ENCODE data around the gene TRIM29. TPM values are rescaled to one million over a fixed set of nuclear protein-coding genes. Genes with fewer than 3 reads are reported as not detected.

Gene TRIM29
- total RNA-seq, 5 donors from 2014 or later (not counting 1 experiment from before 2014, with no cell fraction given) = not detected

GRCh38 chr11:120104041-120104565 lies 33.8 kb downstream of the TRIM29 start:
- Mint-ChIP-seq H3K4me1 (no peaks in the 10 kb centered on the region), H3K27ac (no peak overlapping the region), H3K9me3 (no peaks in the 10 kb centered on the region), H3K36me3 (no peaks in the 10 kb centered on the region), H3K4me3 (no peak overlapping the region), H3K27me3 (peaks cover 22 to 23% of the 10 kb centered on the region in 2 donors)
- H3K9me3 ChIP-seq = no peaks in the 10 kb centered on the region
- ChIA-PET CTCF (no interaction called here), POLR2A (no interaction called here)
- peaks cover 0 to 5% of the 10 kb centered on the region in 2 experiments for H3K4me1 ChIP-seq (ENCODE audit: control insufficient read depth in 1 of 2, extremely low read depth in 1 of 2, insufficient read depth in 2 of 2, low read length in 2 of 2)
- H3K4me3 ChIP-seq (ENCODE audit: control insufficient read depth in 1 of 2, extremely low read depth in 1 of 2, low read length in 1 of 2) = no peak overlapping the region
- no peak overlapping the region for H3K27ac ChIP-seq (ENCODE audit: low read length)
- DNase-seq = no peak
- WGBS (ENCODE audit: insufficient coverage) = 85% methylated on average over 14 of the region's 15 CpGs
- H3K27me3 ChIP-seq (replicated peaks in 1 of 2; ENCODE audit: control insufficient read depth in 2 of 2, extremely low read depth in 1 of 2, insufficient read depth in 2 of 2, low read length in 1 of 2) = peaks cover 0 to 43% of the 10 kb centered on the region in 2 experiments
- no peaks in the 10 kb centered on the region for H3K36me3 ChIP-seq (ENCODE audit: control insufficient read depth in 2 of 2, extremely low read depth in 1 of 2, insufficient read depth in 1 of 2, low read length in 1 of 2)
- no peak for ATAC-seq (replicated peaks in 1 of 4)

GRCh38 chr11:120102864-120103122 lies 35.1 kb downstream of the TRIM29 start:
- Histone ChIP-seq H3K36me3 (ENCODE audit: control insufficient read depth in 2 of 2, extremely low read depth in 1 of 2, insufficient read depth in 1 of 2, low read length in 1 of 2) (no peaks in the 10 kb centered on the region), H3K4me3 (ENCODE audit: control insufficient read depth in 1 of 2, extremely low read depth in 1 of 2, low read length in 1 of 2) (no peak overlapping the region), H3K4me1 (ENCODE audit: control insufficient read depth in 1 of 2, extremely low read depth in 1 of 2, insufficient read depth in 2 of 2, low read length in 2 of 2) (peaks cover 0 to under 1% of the 10 kb centered on the region in 2 experiments), H3K27ac (ENCODE audit: low read length) (no peak overlapping the region), H3K9me3 (no peaks in the 10 kb centered on the region), H3K27me3 (replicated peaks in 1 of 2; ENCODE audit: control insufficient read depth in 2 of 2, extremely low read depth in 1 of 2, insufficient read depth in 2 of 2, low read length in 1 of 2) (peaks cover 0 to 45% of the 10 kb centered on the region in 2 experiments)
- no peak overlapping the region for H3K4me3 Mint-ChIP-seq
- no peak overlapping the region for H3K27ac Mint-ChIP-seq
- no peaks in the 10 kb centered on the region for H3K9me3 Mint-ChIP-seq
- ATAC-seq (replicated peaks in 1 of 4) (no peak), DNase-seq (no peak)
- peaks cover 21 to 22% of the 10 kb centered on the region in 2 donors for H3K27me3 Mint-ChIP-seq
- CTCF ChIA-PET = no interaction called here
- no peaks in the 10 kb centered on the region for H3K36me3 Mint-ChIP-seq
- WGBS (ENCODE audit: insufficient coverage) = 67% methylated on average over 3 of the region's 3 CpGs
- H3K4me1 Mint-ChIP-seq = no peaks in the 10 kb centered on the region
- POLR2A ChIA-PET = no interaction called here

- no peak overlapping the region for H3K27ac Mint-ChIP-seq
- H3K4me1 ChIP-seq (ENCODE audit: control insufficient read depth in 1 of 2, extremely low read depth in 1 of 2, insufficient read depth in 2 of 2, low read length in 2 of 2) = no peaks in the 10 kb centered on the region
Measured at GRCh38 chr11:120102050-120102863, 35.7 kb downstream of the TRIM29 start.

GRCh38 chr11:120098503-120099020 lies 39.4 kb downstream of the TRIM29 start:
- Histone ChIP-seq H3K9me3 (no peaks in the 10 kb centered on the region), H3K27ac (ENCODE audit: low read length) (no peak overlapping the region), H3K27me3 (replicated peaks in 1 of 2; ENCODE audit: control insufficient read depth in 2 of 2, extremely low read depth in 1 of 2, insufficient read depth in 2 of 2, low read length in 1 of 2) (peaks cover 0 to 47% of the 10 kb centered on the region in 2 experiments), H3K4me1 (ENCODE audit: control insufficient read depth in 1 of 2, extremely low read depth in 1 of 2, insufficient read depth in 2 of 2, low read length in 2 of 2) (no peaks in the 10 kb centered on the region), H3K36me3 (ENCODE audit: control insufficient read depth in 2 of 2, extremely low read depth in 1 of 2, insufficient read depth in 1 of 2, low read length in 1 of 2) (no peaks in the 10 kb centered on the region), H3K4me3 (ENCODE audit: control insufficient read depth in 1 of 2, extremely low read depth in 1 of 2, low read length in 1 of 2) (no peak overlapping the region)
- 73% methylated on average over 8 of the region's 14 CpGs for WGBS (ENCODE audit: insufficient coverage)
- Mint-ChIP-seq H3K36me3 (no peaks in the 10 kb centered on the region), H3K4me3 (no peak overlapping the region), H3K27me3 (peaks cover 13 to 28% of the 10 kb centered on the region in 2 donors), H3K27ac (no peak overlapping the region), H3K4me1 (no peaks in the 10 kb centered on the region), H3K9me3 (no peaks in the 10 kb centered on the region)
- DNase-seq (no peak), ATAC-seq (replicated peaks in 1 of 4) (no peak)
- ChIA-PET POLR2A (no interaction called here), CTCF (no interaction called here)

More at GRCh38 chr11:120102050-120102863, 35.7 kb downstream of the TRIM29 start:
- Mint-ChIP-seq H3K36me3 (no peaks in the 10 kb centered on the region), H3K9me3 (no peaks in the 10 kb centered on the region), H3K4me1 (no peaks in the 10 kb centered on the region), H3K27me3 (peaks cover 20 to 22% of the 10 kb centered on the region in 2 donors), H3K4me3 (no peak overlapping the region)
- peaks cover 0 to 42% of the 10 kb centered on the region in 2 experiments for H3K27me3 ChIP-seq (replicated peaks in 1 of 2; ENCODE audit: control insufficient read depth in 2 of 2, extremely low read depth in 1 of 2, insufficient read depth in 2 of 2, low read length in 1 of 2)
- H3K27ac ChIP-seq (ENCODE audit: low read length) = no peak overlapping the region
- ChIA-PET CTCF (no interaction called here), POLR2A (no interaction called here)
- H3K9me3 ChIP-seq = no peaks in the 10 kb centered on the region
- DNase-seq = no peak
- 79% methylated on average over 6 of the region's 8 CpGs for WGBS (ENCODE audit: insufficient coverage)
- ATAC-seq (replicated peaks in 1 of 4) = no peak
- no peaks in the 10 kb centered on the region for H3K36me3 ChIP-seq (ENCODE audit: control insufficient read depth in 2 of 2, extremely low read depth in 1 of 2, insufficient read depth in 1 of 2, low read length in 1 of 2)
- H3K4me3 ChIP-seq (ENCODE audit: control insufficient read depth in 1 of 2, extremely low read depth in 1 of 2, low read length in 1 of 2) = no peak overlapping the region

GRCh38 chr11:120097721-120098385 lies 40.1 kb downstream of the TRIM29 start:
- POLR2A ChIA-PET = no interaction called here
- DNase-seq (no peak), ATAC-seq (replicated peaks in 1 of 4) (no peak)
- Mint-ChIP-seq H3K27me3 (peaks cover 13 to 28% of the 10 kb centered on the region in 2 donors), H3K4me1 (no peaks in the 10 kb centered on the region), H3K9me3 (no peaks in the 10 kb centered on the region), H3K27ac (no peak overlapping the region), H3K4me3 (no peak overlapping the region), H3K36me3 (no peaks in the 10 kb centered on the region)
- no peak overlapping the region for H3K4me3 ChIP-seq (ENCODE audit: control insufficient read depth in 1 of 2, extremely low read depth in 1 of 2, low read length in 1 of 2)
- no peaks in the 10 kb centered on the region for H3K36me3 ChIP-seq (ENCODE audit: control insufficient read depth in 2 of 2, extremely low read depth in 1 of 2, insufficient read depth in 1 of 2, low read length in 1 of 2)
- H3K27me3 ChIP-seq (replicated peaks in 1 of 2; ENCODE audit: control insufficient read depth in 2 of 2, extremely low read depth in 1 of 2, insufficient read depth in 2 of 2, low read length in 1 of 2) = peaks cover 0 to 44% of the 10 kb centered on the region in 2 experiments
- no peaks in the 10 kb centered on the region for H3K4me1 ChIP-seq (ENCODE audit: control insufficient read depth in 1 of 2, extremely low read depth in 1 of 2, insufficient read depth in 2 of 2, low read length in 2 of 2)
- CTCF ChIA-PET = no interaction called here
- H3K9me3 ChIP-seq = no peaks in the 10 kb centered on the region
- H3K27ac ChIP-seq (ENCODE audit: low read length) = no peak overlapping the region
- WGBS (ENCODE audit: insufficient coverage) = 70% methylated on average over 8 of the region's 10 CpGs

- ATAC-seq (replicated peaks in 1 of 4) (no peak), DNase-seq (no peak)
- Histone ChIP-seq H3K4me3 (ENCODE audit: control insufficient read depth in 1 of 2, extremely low read depth in 1 of 2, low read length in 1 of 2) (no peak overlapping the region), H3K27ac (ENCODE audit: low read length) (no peak overlapping the region), H3K9me3 (no peaks in the 10 kb centered on the region), H3K4me1 (ENCODE audit: control insufficient read depth in 1 of 2, extremely low read depth in 1 of 2, insufficient read depth in 2 of 2, low read length in 2 of 2) (no peaks in the 10 kb centered on the region), H3K36me3 (ENCODE audit: control insufficient read depth in 2 of 2, extremely low read depth in 1 of 2, insufficient read depth in 1 of 2, low read length in 1 of 2) (no peaks in the 10 kb centered on the region), H3K27me3 (replicated peaks in 1 of 2; ENCODE audit: control insufficient read depth in 2 of 2, extremely low read depth in 1 of 2, insufficient read depth in 2 of 2, low read length in 1 of 2) (peaks cover 0 to 34% of the 10 kb centered on the region in 2 experiments)
- H3K36me3 Mint-ChIP-seq = no peaks in the 10 kb centered on the region
- ChIA-PET CTCF (no interaction called here), POLR2A (no interaction called here)
- peaks cover 13 to 25% of the 10 kb centered on the region in 2 donors for H3K27me3 Mint-ChIP-seq
- 71% methylated on average over 9 of the region's 15 CpGs for WGBS (ENCODE audit: insufficient coverage)
- H3K4me1 Mint-ChIP-seq = no peaks in the 10 kb centered on the region
- H3K4me3 Mint-ChIP-seq = no peak overlapping the region
- H3K9me3 Mint-ChIP-seq = no peaks in the 10 kb centered on the region
- no peak overlapping the region for H3K27ac Mint-ChIP-seq
Measured at GRCh38 chr11:120096369-120097191, 41.3 kb downstream of the TRIM29 start.
